ENCODE data around the gene KDM4C.
"Not testable (repeated sequence)": the region's sequence is repeated elsewhere in the genome, so short reads cannot be mapped to it uniquely, and the experiment has no call there.

KDM4C gene

DNA sequence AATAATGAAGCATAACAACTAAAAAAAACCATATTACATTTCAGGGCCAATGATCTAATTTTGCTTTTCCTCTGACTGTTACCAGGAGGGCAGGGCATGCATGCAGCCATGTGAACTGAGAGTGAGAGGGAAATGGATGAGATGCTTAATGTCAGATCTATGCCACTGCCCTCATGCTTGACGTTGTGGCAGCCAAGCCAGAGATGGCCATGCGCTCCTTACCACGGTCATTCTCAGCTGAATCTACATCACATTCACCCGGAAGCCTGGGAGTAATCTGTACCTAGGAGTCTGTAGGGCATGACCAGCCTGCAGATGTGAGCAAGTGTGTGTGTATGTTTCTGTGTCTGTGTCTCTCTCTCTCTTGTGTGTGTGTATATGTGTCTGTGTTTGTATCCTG is 183.7 kb downstream of the KDM4C start:
- DNase-seq, result no peak

DNA sequence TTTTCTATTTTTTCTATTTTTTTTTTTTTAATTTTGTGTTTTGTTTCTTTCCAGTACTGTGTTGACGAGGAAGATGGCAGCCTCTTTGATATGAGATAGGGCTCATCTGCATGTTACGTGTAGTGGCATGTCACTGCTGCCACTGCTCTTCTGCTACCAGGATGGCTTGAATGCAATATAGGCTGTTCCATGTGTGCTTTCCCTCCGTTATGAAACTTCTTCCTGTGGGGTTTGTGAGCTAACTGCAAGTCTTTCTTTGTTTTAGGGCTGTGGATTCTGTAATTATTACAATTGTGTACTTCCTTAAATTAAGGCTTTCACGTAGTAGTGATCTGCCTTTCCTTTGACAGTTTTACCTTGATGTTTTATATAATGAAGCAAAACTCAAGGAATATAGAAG is 184.6 kb downstream of the KDM4C start:
- no peak for DNase-seq

DNA sequence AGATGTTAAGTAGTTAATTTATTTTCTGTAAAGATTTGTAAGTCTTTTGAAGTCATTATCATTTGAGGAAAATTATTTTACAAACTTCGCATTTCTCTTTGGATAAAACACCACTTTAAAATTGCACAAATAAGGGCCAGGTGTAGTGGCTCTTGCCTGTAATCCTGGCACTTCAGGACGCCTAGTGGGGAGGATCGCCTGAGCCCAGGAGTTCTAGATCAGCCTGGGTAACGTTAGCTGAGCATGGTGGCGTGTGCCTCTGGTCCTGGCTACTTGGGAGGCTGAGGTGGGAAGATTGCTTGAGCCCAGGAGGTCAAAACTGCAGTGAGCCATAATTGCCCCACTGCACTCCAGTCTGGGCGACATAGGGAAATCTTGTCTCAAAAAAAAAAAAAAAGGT is 185.5 kb downstream of the KDM4C start:
- no peak for DNase-seq

DNA sequence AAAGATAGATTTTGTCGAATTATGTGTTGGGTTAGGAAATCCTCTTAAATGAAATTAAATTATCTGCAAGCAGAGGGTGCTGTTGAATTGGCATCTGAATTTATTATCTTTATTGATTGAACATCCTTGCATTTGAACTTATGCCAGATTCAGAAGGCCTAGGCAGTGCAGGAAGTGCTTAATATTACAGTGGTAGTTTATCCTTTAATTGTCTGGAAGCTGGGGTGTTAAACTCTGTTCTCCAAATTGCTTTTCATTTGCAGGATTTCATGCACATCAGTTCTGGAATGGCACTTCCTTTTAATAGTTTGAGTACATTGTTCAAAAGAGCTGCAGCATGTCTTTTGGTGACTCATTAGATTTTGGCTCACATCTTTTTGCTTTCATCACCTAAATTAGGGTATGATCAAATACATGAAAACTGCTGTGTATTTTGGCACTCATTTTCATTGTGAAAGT is 186.3 kb downstream of the KDM4C start:
- DNase-seq, result no peak

DNA sequence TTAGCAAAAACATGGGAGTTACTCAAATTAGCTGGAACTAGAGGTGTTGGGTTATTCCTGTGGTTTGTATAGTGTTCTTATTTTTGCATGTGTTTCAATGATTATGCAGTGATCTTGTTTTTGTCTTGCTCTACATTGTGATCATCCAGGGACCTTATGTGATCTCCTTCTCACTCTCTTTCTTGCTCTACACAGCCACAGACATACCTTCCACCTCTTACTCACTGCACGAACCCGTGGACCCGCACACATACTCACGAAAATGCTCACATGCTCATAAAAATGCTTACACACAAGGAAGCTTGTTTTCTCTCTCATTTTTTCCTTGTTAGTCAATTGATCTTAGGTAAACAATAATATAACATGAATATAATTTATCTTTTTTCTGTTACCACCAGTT is 187.1 kb downstream of the KDM4C start:
- DNase-seq, result no peak

DNA sequence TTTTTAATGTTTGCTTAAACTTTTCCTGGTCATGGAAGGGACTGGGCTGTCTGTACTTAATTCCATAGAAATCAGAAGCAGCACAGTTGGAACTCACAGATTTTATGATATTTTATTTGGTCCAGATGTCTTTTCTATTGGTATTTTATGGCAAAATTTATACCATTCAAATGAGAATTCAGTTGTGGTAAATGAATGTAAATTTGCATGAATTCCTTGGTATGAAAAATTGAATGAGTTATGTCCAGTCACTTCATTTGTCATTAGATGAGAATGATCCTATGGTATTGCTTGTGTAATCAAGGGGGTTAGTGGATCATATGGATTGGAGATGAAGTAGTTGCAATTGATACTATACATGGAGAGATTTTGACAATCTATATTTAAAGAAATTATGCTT is 188.0 kb downstream of the KDM4C start:
- no peak for DNase-seq

DNA sequence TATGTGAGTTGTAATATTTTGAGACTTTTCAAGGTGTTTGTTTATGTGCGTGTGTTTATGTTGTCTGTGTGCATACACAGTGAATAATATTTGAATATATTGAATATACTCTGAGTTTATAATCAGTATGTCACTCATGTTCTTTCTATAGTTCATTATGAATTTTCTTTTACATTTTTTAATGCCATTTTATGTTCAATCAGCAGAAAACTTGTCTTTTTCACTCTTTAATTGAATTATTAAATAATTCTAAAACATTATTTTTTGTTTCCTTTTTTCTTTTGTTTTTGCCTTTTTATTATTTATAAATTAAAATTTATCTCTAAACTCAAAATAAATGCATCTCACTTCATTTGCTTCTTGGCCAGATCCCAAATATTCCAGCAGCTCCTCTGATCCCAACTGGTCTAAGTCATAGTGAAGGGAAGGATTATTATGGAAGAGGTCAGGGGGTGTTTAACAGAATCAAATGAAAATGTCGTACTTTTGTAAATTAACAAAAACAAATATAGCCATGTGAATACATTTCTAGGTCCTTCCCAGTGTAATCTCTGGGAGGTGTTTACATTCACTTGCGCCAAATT is 188.9 kb downstream of the KDM4C start:
- no peak for DNase-seq

DNA sequence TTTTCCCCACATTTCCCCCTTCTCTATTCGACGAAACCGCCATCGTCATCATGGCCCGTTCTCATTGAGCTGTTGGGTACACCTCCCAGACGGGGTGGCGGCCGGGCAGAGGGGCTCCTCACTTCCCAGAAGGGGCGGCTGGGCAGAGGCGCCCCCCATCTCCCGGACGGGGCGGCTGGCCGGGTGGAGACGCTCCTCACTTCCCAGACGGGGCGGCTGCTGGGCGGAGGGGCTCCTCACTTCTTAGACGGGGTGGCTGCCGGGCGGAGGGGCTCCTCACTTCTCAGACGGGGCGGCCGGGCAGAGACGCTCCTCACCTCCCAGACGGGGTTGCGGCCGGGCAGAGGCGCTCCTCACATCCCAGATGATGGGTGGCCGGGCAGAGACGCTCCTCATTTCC is 191.1 kb downstream of the KDM4C start:
- DNase-seq, result not testable (repeated sequence)

DNA sequence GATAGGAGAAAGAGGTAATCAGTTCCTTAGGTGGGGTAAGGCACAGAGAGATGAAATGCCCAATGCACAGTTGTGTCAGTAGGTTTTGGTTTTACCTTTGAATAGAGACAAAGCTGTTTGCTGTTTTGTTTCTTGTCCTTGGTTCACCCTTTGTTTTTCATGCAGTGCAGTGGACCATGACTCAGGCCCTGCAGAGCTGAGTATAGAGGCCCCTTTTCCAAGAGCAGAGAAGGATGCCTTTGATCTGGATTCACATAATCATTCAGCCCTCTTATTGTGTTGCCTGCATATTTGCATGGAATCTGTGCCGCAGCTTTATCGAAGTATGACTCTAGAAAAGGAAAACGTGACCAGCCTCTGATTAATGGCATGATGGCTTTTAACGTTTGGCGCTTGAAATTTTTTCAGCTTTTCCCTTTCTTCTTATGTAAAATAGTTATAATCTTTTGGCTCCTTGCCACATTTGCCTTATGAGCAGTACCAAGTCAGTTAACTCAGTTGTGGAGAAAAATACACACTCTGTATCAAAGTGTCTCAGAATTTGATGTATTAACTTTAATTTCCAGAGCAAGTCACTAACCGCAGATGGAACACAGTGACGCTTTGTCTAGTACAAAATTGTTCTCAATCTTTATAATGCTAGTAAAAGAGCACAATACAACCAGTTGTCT is 197.6 kb downstream of the KDM4C start:
- no peak for DNase-seq

DNA sequence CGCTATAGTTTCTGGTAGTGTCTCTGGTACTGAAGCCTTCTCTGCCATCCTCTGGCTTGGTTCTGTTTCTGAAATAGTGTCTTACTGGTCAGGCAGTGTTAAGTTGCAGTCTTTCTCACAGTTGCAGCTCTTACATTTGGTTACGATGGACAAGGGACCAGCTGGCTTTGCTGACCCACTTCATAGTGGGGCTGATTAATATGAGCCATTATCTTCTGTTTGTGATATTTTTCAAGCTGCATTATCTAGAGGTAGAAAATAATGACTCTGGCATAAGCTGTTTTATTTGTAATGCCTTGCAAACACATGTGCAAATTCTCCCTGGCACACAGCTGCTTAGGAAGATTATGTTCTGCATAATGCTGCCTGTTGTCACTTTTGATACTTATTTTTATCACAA is 199.1 kb downstream of the KDM4C start:
- DNase-seq, result no peak

DNA sequence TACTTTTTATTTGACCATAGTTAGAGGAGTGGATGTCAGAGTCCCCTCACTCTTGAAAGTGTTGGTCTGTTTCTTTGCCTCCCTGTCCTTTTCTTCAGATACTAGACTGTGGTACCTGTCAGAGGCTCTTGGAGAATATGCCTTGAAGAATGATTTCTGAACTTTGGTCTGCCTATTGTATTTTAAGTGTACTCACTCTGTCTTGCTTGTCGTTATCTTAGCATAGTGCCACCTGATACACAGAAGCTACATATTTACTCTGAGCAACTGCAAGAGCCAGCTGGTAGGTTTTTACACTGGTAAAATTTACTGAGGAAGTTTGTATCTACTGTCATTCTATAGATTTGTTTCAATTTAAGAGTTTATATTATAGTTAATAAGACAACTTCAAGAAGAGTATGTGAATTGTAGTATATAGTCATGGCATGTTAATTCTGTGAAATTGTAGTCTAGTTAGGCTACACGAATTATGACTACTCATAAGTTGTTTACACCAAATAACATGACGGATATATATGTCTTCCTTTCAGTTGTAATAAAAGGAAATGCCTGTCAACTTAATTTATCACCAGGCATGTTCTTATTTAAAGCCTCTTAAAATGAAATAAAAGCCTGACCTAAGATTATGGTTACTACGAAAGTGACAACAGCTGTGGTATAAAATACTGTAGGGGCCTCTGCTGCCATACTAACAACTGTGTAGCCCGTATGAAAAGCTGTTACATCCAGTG is 201.7 kb downstream of the KDM4C start:
- DNase-seq, result no peak

DNA sequence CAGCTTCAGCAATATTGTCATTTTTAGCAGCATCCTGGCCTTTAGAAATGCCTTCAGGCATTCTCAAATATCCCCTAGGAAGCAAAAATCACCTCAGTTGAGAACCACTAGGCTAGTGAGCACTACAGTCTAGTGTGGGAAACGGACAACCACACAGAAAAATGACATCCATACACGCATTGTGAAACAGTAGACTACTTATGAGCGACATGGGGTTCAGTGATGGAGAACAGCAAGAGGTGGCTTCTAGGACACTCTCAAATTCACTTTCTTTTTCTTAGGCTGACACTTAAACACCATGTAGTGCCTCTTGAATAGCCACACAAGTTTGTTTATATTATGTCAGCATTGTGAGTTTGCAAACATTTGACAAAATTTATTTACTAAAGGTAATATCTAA is 203.0 kb downstream of the KDM4C start:
- no peak for DNase-seq

DNA sequence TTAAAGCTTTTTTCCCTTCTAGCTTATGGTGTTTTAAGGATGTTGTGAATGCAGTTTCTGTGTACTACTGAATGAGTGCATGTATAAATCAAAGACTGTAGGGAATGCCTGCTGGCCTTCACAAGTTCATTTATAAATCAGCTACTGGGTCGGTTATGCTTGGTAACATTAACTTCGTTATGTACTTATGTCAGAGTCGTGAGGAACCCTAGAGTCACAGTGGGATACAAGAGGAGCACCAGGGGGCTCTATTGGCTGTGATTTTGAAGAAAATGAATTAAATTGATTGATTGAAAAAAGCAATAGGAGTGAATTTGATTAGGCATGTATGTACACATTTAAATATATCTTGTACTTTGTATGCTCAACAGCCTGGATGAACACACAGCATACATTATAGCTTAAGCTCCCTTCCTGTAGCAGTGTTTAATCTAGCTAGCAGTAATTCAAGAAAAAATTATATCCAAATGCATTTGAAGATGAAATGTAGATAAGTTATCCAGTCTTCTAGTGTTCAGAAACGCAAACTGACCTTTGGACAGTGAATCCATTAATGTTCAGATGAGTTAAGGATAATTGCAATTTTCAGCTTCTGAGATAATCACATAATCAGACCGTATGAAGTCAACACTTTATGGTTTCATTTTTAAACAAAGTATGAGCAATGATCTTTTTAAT is 204.2 kb downstream of the KDM4C start:
- DNase-seq, result no peak

DNA sequence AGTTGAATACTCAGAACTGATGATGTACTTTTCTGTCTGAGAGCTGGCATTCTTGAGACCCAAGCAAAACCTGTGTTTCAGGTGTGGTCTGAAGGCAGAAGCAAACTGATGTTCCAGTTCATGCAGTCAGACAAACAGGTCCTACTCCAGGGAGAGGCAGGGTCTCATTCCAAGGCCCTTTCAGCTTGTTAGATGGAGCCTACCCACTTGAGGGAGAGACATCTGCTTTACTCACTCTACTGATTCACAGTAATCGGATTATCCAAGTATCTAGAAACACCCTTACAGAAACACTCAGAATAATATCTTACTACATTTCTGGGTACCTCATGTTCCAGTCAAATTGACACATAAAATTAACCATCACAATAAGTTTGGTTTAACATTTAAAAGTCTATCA is 207.8 kb downstream of the KDM4C start:
- DNase-seq, result no peak

DNA sequence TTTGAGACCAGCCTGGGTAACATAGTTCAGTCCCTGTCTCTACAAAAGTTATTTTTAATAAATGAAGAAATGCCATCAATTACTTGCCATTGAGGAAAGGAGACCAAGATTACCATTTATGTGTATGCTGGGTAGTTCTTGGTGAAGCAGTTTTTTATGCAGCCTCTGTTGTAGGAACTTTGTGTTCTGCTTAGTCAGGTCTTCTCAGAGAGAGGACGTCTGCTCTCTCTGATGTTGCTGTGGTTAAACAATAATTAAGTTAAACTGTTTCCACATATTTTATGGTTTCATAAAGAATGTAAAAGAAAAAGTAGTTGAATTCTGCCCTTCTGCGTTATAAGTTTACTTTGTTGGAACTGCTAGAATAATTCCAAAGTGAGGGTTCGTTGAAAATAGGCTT is 210.5 kb downstream of the KDM4C start:
- no peak for DNase-seq

DNA sequence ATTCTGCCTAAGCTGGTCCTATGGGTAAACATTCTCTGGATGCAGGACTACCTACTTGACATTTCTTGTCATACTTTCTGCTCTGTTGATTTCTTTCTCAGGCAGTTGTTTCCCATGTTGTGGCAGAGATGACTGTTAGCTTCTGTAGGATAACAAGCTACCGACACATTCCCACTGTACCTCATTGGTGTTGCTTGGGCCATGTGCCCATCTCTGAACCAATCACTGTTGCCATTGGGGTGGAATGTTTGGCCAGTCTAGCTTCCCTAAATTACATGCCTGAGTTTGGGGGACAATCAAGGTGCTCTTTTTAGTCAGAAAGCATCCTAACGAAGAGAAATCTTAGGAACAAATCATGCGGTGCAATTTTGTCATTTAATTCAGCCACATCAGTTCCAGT is 212.0 kb downstream of the KDM4C start:
- DNase-seq, result no peak

DNA sequence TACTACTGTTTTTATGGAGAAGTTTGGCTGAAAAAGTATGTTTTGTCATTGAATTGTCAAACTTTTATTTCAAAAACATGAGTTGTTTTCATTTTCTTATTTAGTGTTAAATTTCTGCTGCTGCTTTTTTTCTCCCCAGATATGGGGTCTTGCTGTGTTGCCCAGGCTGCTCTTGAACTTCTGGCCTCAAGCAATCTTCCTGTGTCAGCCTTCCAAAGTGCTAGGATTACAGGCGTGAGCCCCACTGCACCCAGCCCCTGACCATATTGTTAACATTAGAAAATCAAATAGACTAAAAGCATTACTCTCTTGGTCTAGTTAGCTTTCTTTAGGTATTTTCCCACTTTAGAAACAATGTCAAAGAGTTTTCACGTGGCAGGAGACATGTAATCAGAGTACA is 215.3 kb downstream of the KDM4C start:
- DNase-seq, result no peak

DNA sequence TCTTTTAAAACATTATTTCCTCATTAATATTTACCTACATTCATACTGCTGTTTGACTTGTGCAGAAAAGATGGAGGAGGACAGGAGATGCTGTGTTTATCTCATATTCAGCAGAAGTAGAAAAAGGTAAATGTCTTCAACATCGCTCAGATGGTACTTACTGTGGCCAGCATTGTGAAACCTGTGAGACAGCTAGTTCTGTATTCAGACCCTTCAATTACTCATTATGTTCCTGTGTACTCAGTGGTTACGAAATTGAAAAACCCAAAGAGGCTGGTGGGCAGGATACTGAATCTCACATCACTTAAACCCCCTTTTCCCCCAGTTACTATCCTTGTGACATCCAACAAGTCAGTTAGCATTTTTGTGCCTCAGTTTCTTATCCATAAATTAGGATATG is 216.0 kb downstream of the KDM4C start:
- DNase-seq, result no peak

DNA sequence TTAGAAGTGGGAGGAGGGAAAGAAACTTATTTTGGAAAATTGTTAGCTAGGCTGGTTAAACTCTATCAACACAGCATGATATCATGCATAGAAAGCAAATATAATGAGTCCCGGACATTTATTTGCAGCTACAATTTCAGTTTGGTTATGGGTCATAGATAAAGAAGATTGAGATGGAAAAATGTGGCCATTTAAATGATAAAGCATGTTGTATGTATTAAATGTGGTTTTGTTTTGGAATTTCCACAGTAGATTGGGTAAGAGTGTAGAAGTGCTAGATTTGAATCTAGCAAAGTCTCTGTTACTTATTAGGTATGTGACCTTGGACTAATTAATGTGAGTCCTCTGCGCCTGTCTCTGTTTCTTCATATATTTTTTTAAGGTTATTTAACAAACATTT is 217.4 kb downstream of the KDM4C start:
- no peak for DNase-seq

DNA sequence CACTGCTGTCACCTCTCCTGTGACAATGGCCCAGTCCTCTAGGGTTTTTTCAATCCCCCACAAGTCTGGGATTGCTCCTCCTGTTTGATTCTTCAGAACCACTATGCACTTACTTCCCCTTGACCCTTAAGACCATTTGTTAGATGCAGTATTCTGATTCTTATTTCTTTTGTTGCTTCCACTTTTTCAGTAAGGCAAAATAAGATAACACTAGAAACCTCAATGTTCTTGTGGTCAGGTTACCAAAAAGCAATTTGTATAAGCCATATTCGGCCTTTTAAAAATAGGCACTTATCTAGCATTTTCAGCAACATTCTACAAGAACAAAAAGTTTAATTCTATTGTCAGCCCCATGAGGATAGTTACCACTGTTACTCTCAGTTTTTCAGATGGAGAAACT is 220.0 kb downstream of the KDM4C start:
- DNase-seq, result no peak

DNA sequence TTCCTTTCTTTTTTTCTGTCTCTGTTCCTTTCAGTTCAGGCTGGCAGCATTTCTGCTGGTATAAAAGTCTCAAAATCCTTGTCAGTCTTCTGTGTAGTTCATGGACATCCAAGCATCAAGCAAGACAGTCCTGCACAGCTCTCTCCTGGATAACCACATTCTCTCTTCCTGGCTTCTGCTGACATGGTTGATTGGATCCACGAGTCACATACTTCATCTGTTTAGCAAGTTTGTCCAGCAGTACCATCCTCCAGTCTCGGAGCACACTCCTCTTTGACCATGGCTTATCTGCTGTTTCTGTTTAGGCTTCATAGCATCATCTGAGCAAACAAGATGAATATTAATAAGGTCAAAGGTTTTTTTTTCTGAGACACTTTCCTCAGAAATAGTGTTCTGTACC is 220.8 kb downstream of the KDM4C start:
- no peak for DNase-seq

DNA sequence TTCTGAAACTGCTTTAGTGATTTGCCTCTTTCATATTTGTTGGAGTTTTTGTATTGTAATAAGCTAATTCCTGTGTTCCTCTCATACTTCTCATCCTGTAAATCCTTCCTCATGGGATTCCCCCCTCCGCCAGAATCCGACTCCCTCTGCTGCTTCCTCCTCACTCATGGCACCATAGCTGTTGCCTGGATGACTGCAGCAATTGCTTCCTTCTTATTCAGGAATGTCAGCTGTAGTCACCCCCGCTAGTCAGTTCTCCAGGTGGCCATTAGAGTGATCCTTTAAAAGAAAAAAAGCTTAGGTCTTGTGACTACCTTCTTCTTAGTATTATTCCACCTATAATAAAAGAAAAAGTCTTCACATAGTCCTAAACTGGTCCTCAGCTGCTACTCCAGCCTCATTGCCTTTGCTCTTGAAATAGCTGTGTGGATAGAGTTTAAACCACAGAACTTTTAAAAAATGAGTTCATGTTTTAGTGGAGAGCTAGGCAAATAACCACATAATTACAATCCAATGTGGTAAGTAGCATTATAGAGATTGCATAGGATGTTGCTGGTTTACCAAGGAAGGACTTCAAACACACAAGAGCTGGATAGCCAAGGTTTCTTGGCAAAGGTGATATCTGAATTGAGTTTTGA is 227.3 kb downstream of the KDM4C start:
- no peak for DNase-seq

DNA sequence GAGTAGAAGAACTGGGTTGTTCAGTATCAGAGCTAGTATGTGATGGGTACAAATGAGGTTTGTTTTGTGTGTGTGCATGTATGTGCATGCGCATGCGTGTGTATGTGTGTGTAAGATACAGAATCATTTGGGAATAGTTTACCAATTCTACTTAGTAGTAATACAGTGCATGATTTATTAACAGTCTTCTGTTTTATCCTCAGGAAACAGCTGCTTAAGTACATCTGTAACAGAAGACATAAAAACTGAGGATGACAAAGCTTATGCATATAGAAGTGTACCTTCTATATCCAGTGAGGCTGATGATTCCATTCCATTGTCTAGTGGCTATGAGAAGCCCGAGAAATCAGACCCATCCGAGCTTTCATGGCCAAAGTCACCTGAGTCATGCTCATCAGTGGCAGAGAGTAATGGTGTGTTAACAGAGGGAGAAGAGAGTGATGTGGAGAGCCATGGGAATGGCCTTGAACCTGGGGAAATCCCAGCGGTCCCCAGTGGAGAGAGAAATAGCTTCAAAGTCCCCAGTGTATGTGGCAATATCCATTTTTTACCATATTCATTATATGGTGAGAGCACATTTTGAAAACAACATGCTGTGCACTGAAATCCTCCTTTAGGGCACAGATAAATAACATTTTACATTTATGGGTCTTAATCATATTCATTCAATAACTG is 228.5 kb downstream of the KDM4C start:
- DNase-seq, result no peak
